HG02981 (cell line): ENCODE measurements around the gene CHRNE.

Experiments
- ATAC-seq: cut with Tn5 transposase; IDR thresholded peaks from one replicate; pipeline ENCODE4 v1.9.1; 2021; ENCODE audit warnings: mild to moderate bottlenecking, moderate library complexity; ENCODE audit not compliant: unreplicated experiment

CHRNE gene

GRCh38 chr17:4903051-4903818 lies at the start of gene CHRNE:
CHRNE (minus strand) TSS chr17:4903098; CDS start chr17:4903063, 35 bp downstream.
- ATAC-seq, result no peak

DNA sequence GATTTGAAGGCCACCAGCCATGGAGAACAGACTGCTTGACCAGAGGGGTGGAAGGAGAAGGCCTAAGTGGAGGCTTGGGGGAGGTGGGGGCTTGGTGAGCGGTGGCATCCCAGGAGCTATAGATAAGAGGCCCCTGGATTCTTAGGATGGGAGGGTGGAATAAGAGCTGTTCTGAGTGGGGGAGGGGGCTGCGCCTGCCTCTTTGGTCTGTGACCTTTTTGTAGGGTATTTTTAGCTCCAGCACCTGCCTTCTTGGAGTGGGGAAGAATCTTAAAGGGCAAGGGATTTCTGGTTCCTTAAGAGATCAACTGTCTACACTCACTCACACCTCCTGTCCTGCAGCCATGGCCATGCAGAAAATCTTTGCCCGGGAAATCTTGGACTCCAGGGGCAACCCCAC lies 48.6 kb upstream of the CHRNE start:
- ATAC-seq, result no peak

- ATAC-seq, result no peak
These were observed 47.9 kb upstream of the CHRNE start, which contains the start of gene ENO3 for GRCh38 chr17:4950746-4951204. ENO3 (plus strand) TSS chr17:4951119; CDS start chr17:4951830, 711 bp downstream.

- no peak for ATAC-seq
These were observed 47.3 kb upstream of the CHRNE start for GRCh38 chr17:4950075-4950745.

GRCh38 chr17:4949321-4950074 lies 46.6 kb upstream of the CHRNE start:
- ATAC-seq, result no peak

DNA sequence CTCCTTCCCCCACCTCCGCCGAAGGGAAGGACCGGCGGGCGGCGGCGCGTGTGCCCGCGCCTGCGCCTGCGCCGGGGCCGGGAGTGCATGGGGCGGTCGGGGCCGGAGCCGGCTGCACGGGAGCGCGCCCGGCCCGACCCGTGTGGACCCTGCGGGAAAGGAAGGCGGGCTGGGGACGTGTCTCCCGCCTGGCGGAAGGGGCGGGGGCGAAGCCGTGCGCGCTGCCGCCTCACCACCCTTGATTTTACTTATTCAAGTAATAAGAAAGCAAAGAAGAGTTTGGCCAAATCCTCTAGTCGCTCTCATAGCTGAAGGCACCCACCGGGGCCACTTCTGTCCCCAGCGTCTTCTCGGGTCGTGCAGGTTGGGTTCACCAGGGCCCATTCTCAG lies 46.0 kb upstream of the CHRNE start:
- no peak for ATAC-seq

GRCh38 chr17:4948166-4948930 lies 45.5 kb upstream of the CHRNE start, which contains the start of gene PFN1:
PFN1 (minus strand) TSS chr17:4948530; CDS start chr17:4948394, 136 bp downstream.
- no peak for ATAC-seq

DNA sequence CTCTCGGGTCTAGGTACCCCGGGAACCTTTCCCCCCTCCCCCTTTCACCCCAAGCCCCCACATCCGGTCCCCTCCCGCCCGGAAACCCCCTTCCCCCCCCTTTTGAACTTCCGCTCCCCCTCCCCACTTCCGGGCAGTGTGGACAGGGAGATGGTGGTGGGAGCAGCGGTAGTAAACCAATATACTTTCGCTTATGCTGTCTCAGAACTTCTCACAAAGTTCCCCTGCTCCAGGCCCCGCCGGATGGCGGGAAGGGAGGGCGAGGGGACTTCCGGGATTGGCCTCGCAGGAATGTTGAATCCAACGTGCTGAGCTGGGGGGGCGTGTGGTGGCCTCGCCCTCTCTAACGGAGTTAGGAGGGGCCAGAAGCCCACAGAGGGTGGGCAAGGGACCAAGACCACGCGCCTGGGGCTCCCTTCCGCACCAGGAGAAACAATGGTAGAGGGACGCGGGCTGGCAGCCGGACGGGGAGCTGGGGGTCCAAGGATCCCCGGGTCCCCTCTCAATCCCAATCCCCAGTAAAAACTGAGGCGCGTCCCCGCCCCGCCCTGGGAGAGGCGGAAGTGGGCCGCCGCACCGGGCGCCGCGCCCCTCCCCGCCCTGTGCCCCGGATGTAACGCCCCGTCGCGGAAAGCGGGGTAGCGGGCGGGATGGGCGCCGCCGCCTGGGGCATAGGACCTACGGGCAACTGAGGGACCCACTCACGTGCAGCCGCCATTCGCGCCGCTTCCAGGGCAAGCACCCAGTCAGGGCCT lies 44.7 kb upstream of the CHRNE start:
- ATAC-seq, result no peak

DNA sequence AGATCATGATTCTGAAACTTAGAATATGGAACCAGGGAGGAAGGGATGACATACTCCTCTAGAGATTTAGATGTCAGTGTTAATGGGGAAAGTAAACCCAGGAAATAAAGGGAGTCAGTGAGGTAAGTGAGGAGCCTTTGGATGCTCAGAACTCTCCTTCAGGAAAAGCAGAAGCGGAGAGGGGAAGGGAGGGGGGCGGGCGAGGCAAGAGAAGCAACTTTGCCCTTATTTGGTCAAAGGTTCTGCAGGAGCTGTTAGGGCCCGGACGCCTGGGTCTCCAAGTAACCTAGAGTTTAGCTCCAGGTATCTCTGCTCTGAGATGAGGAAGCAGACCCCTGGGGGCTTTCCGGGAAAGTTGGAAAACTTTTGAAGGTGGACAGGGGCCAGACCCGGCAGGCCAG lies 44.1 kb upstream of the CHRNE start:
- ATAC-seq, result no peak

GRCh38 chr17:4946312-4946976 lies 43.5 kb upstream of the CHRNE start:
- ATAC-seq, result no peak

DNA sequence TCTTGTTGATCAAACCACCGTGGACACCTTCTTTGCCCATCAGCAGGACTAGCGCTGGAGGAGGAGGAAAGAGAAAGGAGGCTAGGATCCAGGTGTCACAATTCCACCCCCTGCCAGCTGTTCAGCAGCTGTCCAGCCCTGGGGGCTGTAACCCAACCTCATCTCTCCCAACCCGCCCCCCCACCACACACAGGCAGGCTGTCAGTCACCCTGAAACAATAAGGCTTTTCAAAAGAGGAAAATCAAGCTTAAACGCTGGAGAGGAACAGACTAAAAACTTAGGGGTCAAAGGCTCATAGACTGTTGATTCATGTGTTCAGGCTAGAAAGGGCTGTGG lies 43.0 kb upstream of the CHRNE start:
- no peak for ATAC-seq

- no peak for ATAC-seq
These were observed 42.5 kb upstream of the CHRNE start for GRCh38 chr17:4945176-4945943.

- ATAC-seq, result no peak
These were observed 41.8 kb upstream of the CHRNE start for GRCh38 chr17:4944554-4945175.

- ATAC-seq, result no peak
These were observed 41.3 kb upstream of the CHRNE start for GRCh38 chr17:4944163-4944553.

DNA sequence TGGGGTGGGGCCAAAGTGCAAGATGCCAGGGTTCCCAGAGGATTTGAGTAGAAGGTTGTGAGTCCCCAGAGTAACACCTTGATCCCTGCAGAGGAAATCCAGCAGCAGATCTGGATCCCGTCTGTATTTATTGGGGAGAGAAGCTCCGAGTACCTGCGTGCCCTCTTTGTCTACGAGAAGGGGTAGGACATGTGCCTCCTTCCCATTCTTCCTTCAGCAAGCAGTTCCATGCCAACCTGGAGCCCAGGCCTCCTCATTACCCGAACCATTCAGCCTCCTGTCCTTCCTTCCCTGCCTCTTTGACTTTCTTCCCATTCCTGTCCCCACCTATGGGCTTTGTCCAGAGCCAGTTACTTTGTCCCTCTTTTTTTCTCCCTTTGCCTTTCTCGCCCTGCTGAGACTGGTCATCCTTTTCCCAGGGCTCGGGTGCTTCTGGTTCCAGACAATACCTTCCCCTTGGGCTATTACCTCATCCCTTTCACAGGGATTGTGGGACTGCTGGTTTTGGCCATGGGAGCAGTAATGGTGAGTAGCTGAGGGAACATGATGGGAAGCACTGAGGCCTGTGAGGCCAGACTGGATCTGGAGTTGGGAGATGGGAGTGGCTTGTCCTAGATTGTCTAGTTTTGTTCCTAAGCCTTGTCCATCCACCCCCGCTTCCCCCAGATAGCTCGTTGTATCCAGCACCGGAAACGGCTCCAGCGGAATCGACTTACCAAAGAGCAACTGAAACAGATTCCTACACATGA lies 40.0 kb upstream of the CHRNE start:
- no peak for ATAC-seq

- no peak for ATAC-seq
These were observed 38.4 kb upstream of the CHRNE start for GRCh38 chr17:4941319-4941610.

DNA sequence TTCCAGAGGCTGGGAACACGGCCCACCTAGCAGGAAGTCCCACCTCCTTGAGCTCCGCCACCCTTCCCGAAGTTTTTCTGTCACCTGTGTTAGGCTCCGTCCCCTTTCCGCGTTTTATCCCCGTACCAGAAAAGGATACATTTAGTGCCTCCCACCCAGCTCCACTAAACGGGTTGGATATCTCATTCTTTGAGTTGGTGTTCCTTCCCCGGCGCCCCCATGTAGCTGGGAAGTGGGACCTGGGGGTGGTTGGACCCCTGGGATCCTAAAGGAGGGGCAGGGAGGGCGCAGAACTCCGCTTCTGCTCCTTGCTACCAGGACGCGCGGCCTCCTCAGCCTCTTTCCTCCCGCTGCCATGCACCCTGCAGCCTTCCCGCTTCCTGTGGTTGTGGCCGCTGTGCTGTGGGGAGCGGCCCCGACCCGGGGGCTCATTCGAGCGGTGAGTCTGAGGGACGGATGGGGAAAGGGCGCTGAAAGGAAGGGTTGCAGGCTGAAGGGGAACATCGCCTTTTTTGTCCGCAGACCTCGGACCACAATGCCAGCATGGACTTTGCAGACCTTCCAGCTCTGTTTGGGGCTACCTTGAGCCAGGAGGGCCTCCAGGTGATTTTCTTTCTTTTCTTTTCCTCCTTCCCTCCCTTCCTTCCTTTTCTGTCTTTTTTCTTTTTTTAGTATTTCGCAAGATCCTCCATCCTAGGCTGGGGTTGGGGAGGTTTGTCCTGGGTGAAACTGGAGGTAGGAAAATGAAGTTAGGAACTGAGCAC lies 37.8 kb upstream of the CHRNE start:
- ATAC-seq, result no peak
